Measurements from ENCODE around the gene GPR132. TPM values are rescaled to one million over a fixed set of nuclear protein-coding genes. Genes with fewer than 3 reads are reported as not detected.
"Not testable (repeated sequence)": the region's sequence is repeated elsewhere in the genome, so short reads cannot be mapped to it uniquely, and the experiment has no call there.

Gene GPR132
- total and polyA plus RNA-seq, 4 donors = 2.3 to 19.5 (median 5.7) TPM

GRCh38 chr14:105083926-105084685, 18.9 kb upstream of the GPR132 start:
- H3K9ac ChIP-seq (ENCODE audit: insufficient read depth in 1 of 2, low read length in 2 of 2) = no peak overlapping the region
- no peaks in the 10 kb centered on the region for H3K36me3 ChIP-seq (ENCODE audit: control insufficient read depth in 4 of 4, insufficient read depth in 4 of 4, low read length in 4 of 4)
- H3K9me3 ChIP-seq (ENCODE audit: control insufficient read depth in 4 of 4, insufficient read depth in 3 of 4, low read length in 3 of 4) = no peaks in the 10 kb centered on the region
- ATAC-seq (ENCODE audit: insufficient read depth, low FRiP score) (no peak), DNase-seq (no peak)
- WGBS, 2 donors = 74 to 91% methylated on average over 4 of the region's 4 CpGs
- no peaks in the 10 kb centered on the region for H3K27me3 ChIP-seq (ENCODE audit: control insufficient read depth in 3 of 3, insufficient read depth in 3 of 3, low read length in 2 of 3)
- TF ChIP-seq, protein P1, sequence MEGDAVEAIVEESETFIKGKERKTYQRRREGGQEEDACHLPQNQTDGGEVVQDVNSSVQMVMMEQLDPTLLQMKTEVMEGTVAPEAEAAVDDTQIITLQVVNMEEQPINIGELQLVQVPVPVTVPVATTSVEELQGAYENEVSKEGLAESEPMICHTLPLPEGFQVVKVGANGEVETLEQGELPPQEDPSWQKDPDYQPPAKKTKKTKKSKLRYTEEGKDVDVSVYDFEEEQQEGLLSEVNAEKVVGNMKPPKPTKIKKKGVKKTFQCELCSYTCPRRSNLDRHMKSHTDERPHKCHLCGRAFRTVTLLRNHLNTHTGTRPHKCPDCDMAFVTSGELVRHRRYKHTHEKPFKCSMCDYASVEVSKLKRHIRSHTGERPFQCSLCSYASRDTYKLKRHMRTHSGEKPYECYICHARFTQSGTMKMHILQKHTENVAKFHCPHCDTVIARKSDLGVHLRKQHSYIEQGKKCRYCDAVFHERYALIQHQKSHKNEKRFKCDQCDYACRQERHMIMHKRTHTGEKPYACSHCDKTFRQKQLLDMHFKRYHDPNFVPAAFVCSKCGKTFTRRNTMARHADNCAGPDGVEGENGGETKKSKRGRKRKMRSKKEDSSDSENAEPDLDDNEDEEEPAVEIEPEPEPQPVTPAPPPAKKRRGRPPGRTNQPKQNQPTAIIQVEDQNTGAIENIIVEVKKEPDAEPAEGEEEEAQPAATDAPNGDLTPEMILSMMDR (IDR thresholded peaks at IDR 0.05; ENCODE audit: control extremely low read depth, extremely low read depth) = no peak
- no peak overlapping the region for H3K27ac ChIP-seq (ENCODE audit: low read depth in 1 of 2, low read length in 1 of 2)
- no peak overlapping the region for H3K4me3 ChIP-seq
- peaks cover 0 to 16% (median 8%) of the 10 kb centered on the region in 5 donors for H3K4me1 ChIP-seq (ENCODE audit: control insufficient read depth in 5 of 5, insufficient read depth in 5 of 5, low read length in 5 of 5)

DNA sequence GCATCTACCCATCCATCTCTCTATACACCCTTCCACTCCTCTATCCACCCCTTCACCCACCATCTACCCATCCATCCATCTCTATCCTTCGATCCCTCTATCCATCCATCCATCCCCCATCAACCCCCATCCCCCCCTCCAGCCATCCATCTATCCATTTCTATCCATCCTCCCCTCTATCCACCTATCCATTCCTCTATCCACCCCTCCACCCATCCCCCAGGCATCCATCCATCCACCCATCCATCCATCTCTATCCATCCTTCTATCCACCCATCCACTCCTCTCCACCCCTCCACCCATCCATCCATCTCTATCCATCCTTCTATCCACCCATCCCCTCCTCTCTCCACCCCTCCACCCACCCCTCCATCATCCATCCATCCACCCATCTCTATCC, 17.5 kb upstream of the GPR132 start:
- no peak overlapping the region for H3K9ac ChIP-seq (ENCODE audit: insufficient read depth in 1 of 2, low read length in 2 of 2)
- peaks cover 0 to 6% (median under 1%) of the 10 kb centered on the region in 5 donors for H3K4me1 ChIP-seq (ENCODE audit: control insufficient read depth in 5 of 5, insufficient read depth in 5 of 5, low read length in 5 of 5)
- no peaks in the 10 kb centered on the region for H3K36me3 ChIP-seq (ENCODE audit: control insufficient read depth in 4 of 4, insufficient read depth in 4 of 4, low read length in 4 of 4)
- no peak overlapping the region for H3K4me3 ChIP-seq
- TF ChIP-seq, protein P1 (IDR thresholded peaks at IDR 0.05; ENCODE audit: control extremely low read depth, extremely low read depth) = no peak
- DNase-seq (peak in 1 of 3 donors; percentile 3), ATAC-seq (ENCODE audit: insufficient read depth, low FRiP score) (no peak)
- no peaks in the 10 kb centered on the region for H3K9me3 ChIP-seq (ENCODE audit: control insufficient read depth in 4 of 4, insufficient read depth in 3 of 4, low read length in 3 of 4)
- H3K27me3 ChIP-seq (ENCODE audit: control insufficient read depth in 3 of 3, insufficient read depth in 3 of 3, low read length in 2 of 3) = no peaks in the 10 kb centered on the region
- 91 to 96% methylated on average over 1 of the region's 1 CpG for WGBS, 2 donors
- no peak overlapping the region for H3K27ac ChIP-seq (ENCODE audit: low read depth in 1 of 2, low read length in 1 of 2)

DNA sequence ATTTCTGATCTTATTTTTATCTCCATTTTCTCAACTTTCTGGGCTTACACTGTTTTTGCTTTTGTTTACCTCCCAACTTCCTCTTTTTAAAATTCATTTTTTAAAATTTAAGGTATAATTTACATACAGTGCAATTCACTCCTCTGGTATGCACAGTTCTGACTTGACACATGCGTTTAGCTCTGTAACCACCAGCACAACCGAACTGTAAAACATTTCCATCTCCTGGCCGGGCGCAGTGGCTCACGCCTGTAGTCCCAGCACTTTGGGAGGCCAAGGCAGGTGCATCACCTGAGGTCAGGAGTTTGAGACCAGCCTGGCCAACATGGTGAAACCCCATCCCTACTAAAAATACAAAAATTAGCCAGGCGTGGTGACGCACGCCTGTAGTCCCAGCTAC, 16.2 kb upstream of the GPR132 start:
- H3K27me3 ChIP-seq (ENCODE audit: control insufficient read depth in 3 of 3, insufficient read depth in 3 of 3, low read length in 2 of 3); H3K9ac ChIP-seq (ENCODE audit: insufficient read depth in 1 of 2, low read length in 2 of 2): not testable (repeated sequence)

DNA sequence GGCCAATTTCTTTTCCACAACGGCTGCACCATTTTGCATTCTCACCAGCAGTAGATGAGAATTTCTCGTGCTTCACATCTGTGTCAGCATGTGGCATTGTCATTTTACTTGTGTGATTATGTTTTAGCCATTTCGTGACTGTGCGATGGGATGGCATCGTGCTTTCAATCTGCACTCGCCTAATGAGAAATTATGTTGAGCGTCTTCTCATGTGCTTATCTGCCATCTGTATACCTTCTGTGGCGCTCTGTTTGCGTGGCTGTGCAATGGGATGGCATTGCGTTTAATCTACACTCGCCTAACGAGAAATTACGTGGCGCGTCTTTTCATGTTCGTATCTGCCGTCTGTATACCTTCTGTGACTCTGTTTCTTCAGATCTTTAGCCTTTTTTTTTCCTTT, 14.9 kb upstream of the GPR132 start:
- Histone ChIP-seq H3K27ac (ENCODE audit: low read depth in 1 of 2, low read length in 1 of 2) (no peak overlapping the region), H3K27me3 (ENCODE audit: control insufficient read depth in 3 of 3, insufficient read depth in 3 of 3, low read length in 2 of 3) (no peaks in the 10 kb centered on the region), H3K9ac (ENCODE audit: insufficient read depth in 1 of 2, low read length in 2 of 2) (no peak overlapping the region), H3K4me3 (no peak overlapping the region), H3K4me1 (ENCODE audit: control insufficient read depth in 5 of 5, insufficient read depth in 5 of 5, low read length in 5 of 5) (peaks cover 0 to 22% (median 0%) of the 10 kb centered on the region in 5 donors), H3K36me3 (ENCODE audit: control insufficient read depth in 4 of 4, insufficient read depth in 4 of 4, low read length in 4 of 4) (no peaks in the 10 kb centered on the region), H3K9me3 (ENCODE audit: control insufficient read depth in 4 of 4, insufficient read depth in 3 of 4, low read length in 3 of 4) (no peaks in the 10 kb centered on the region)
- 90 to 92% methylated on average over 17 of the region's 17 CpGs for WGBS, 2 donors
- TF ChIP-seq, protein P1 (IDR thresholded peaks at IDR 0.05; ENCODE audit: control extremely low read depth, extremely low read depth) = no peak
- DNase-seq (no peak), ATAC-seq (ENCODE audit: insufficient read depth, low FRiP score) (no peak)

More for the DNA sequence above, 16.2 kb upstream of the GPR132 start:
- ATAC-seq (ENCODE audit: insufficient read depth, low FRiP score); H3K9me3 ChIP-seq (ENCODE audit: control insufficient read depth in 4 of 4, insufficient read depth in 3 of 4, low read length in 3 of 4); H3K4me3 ChIP-seq; DNase-seq; H3K36me3 ChIP-seq (ENCODE audit: control insufficient read depth in 4 of 4, insufficient read depth in 4 of 4, low read length in 4 of 4); H3K4me1 ChIP-seq (ENCODE audit: control insufficient read depth in 5 of 5, insufficient read depth in 5 of 5, low read length in 5 of 5); H3K27ac ChIP-seq (ENCODE audit: low read depth in 1 of 2, low read length in 1 of 2): not testable (repeated sequence)
- 82 to 84% methylated on average over 8 of the region's 8 CpGs for WGBS, 2 donors

Measured in lung (tissue), 12 donors.